K562 (cell line): ENCODE data around the gene SYNE2. TPM values are rescaled to one million over a fixed set of nuclear protein-coding genes. Genes with fewer than 3 reads are reported as not detected.

Experiments used
- ATAC-seq: fragments of 200-7000 bp; cut with Tn5 transposase; 3 replicates; pipeline ENCODE4 v1.9.1; 2020; ENCODE audit warnings: moderate library complexity
- BruUV-seq: library from RNA; stranded (reverse); fragments of 400-500 nt; replicated peaks from 2 replicates; lab custom pipeline; 2021; lab: Mats Ljungman, UMichigan
- CTCF ChIA-PET: fragments of 300-600 bp; formaldehyde crosslinking; extraction: SDS; loops from one replicate; lab custom pipeline; 2021; ENCODE audit warnings: low intra/inter-chr PET ratio; lab: Yijun Ruan, JAX
- POLR2A ChIA-PET: fragments of 300-600, 350-650 bp; sonication (Branson Sonifier 250); formaldehyde crosslinking; extraction: SDS; loops from one replicate; lab custom pipeline; 2021; ENCODE audit warnings: antibody characterized with exemption, inconsistent platforms; lab: Yijun Ruan, JAX
- DNase-seq, 4 experiments: peaks; one replicate each; pipeline versions ENCODE4 v3.0.0 to v3.0.0-alpha.2; 2011 to 2018; ENCODE audit warnings: low spot score in 3 of 4, mixed read lengths in 3 of 4; ENCODE audit errors: extremely low read depth in 1 of 4
- FAIRE-seq: peaks from 2 replicates; lab custom pipeline; 2011; peaks lifted over from hg19 to GRCh38; lab: Jason Lieb, UNC
- H2AFZ ChIP-seq: 2 replicates; pipeline ENCODE4 v1.6.0; 2011; ENCODE audit warnings: low read depth, low read length, control low read depth, inconsistent platforms
- H3K27ac ChIP-seq: fragments of 200-600 bp; 3 replicates; pipeline ENCODE4 v1.8.0; 2011; ENCODE audit warnings: low read depth, mild to moderate bottlenecking, control low read depth, inconsistent platforms, low read length, moderate library complexity, mixed read lengths; ENCODE audit errors: extremely low read depth
- H3K27me3 ChIP-seq, 2 experiments: fragments of 300-600 bp in 1 of 2; 2 replicates in 1 of 2; 3 replicates in 1 of 2; pipeline versions ENCODE4 v1.6.0 to v1.8.0; 2011; ENCODE audit warnings: inconsistent platforms in 2 of 2, low read length in 2 of 2, mild to moderate bottlenecking in 1 of 2, mixed read lengths in 1 of 2, moderate library complexity in 1 of 2; ENCODE audit not compliant: control insufficient read depth in 2 of 2, insufficient read depth in 2 of 2
- H3K36me3 ChIP-seq: fragments of 300-600 bp; 3 replicates; pipeline ENCODE4 v1.8.0; 2011; ENCODE audit warnings: mild to moderate bottlenecking, low read length, inconsistent platforms; ENCODE audit not compliant: control insufficient read depth, insufficient read depth
- H3K4me1 ChIP-seq, 2 experiments: fragments of 200-600 bp in 1 of 2; replicated peaks in 1 of 2; 2 replicates in 1 of 2; 3 replicates in 1 of 2; pipeline versions ENCODE4 v1.5.1 to v1.8.0; 2011; ENCODE audit warnings: inconsistent platforms in 2 of 2, low read length in 2 of 2, mild to moderate bottlenecking in 1 of 2, mixed read lengths in 1 of 2, moderate library complexity in 1 of 2; ENCODE audit not compliant: control insufficient read depth in 2 of 2, insufficient read depth in 2 of 2
- H3K4me2 ChIP-seq: 2 replicates; pipeline ENCODE4 v1.6.1; 2011; ENCODE audit warnings: low read length, control low read depth, inconsistent platforms, mixed read lengths; ENCODE audit not compliant: insufficient read depth
- H3K4me3 ChIP-seq: fragments of 200-600 bp; sonication (generic), shearing (Covaris generic); 2 replicates; pipeline ENCODE4 v1.5.1; 2016; ENCODE audit warnings: control low read depth, inconsistent platforms
- H3K79me2 ChIP-seq: fragments of 200-600 bp; 3 replicates; pipeline ENCODE4 v1.8.0; 2011; ENCODE audit warnings: low read length, inconsistent platforms; ENCODE audit not compliant: control insufficient read depth, insufficient read depth
- H3K9ac ChIP-seq, 2 experiments: 2 replicates each; pipeline versions ENCODE4 v1.6.0 to v1.6.1; 2011; ENCODE audit warnings: low read depth in 2 of 2, low read length in 2 of 2, control low read depth in 1 of 2, inconsistent platforms in 1 of 2, mild to moderate bottlenecking in 1 of 2, mixed read lengths in 1 of 2; ENCODE audit not compliant: insufficient read depth in 1 of 2
- H3K9me1 ChIP-seq: one replicate; pipeline ENCODE4 v1.6.0; 2011; ENCODE audit warnings: inconsistent platforms, mild to moderate bottlenecking, low read length, moderate library complexity; ENCODE audit not compliant: control insufficient read depth, insufficient read depth
- H3K9me3 ChIP-seq: replicated peaks from 2 replicates; pipeline ENCODE4 v1.5.1; 2011; ENCODE audit warnings: low read depth, low read length, inconsistent platforms; ENCODE audit not compliant: control insufficient read depth, insufficient read depth
- H4K20me1 ChIP-seq: replicated peaks from 2 replicates; pipeline ENCODE4 v1.6.1; 2011; ENCODE audit warnings: low read length, inconsistent platforms, mixed read lengths; ENCODE audit not compliant: control insufficient read depth, insufficient read depth
- BRD9 ChIP-seq: fragments of 450-650 bp; IDR thresholded peaks from 2 replicates; pipeline ENCODE4 v1.6.1; 2018; ENCODE audit warnings: low read depth; ENCODE audit not compliant: partially characterized antibody
- FOXJ3 ChIP-seq: sonication (generic); formaldehyde crosslinking; IDR thresholded peaks from 2 replicates; pipeline ENCODE4 v1.4.0; 2020; ENCODE audit warnings: mild to moderate bottlenecking, missing genetic modification reagents
- NCOA6 ChIP-seq: fragments of 450-650 bp; IDR thresholded peaks from 2 replicates; pipeline ENCODE4 v1.6.1; 2017; ENCODE audit warnings: mild to moderate bottlenecking
- NELFE ChIP-seq: IDR thresholded peaks from 2 replicates; pipeline ENCODE4 v1.6.1; 2011; ENCODE audit warnings: mild to moderate bottlenecking; ENCODE audit not compliant: insufficient read depth, insufficient read length
- NFXL1 ChIP-seq: fragments of 450-650 bp; formaldehyde crosslinking; IDR thresholded peaks from 2 replicates; pipeline ENCODE4 v1.4.0; 2021; ENCODE audit warnings: mild to moderate bottlenecking
- NR4A1 ChIP-seq, 2 experiments: fragments of 250-450 bp in 1 of 2; fragments of 450-650 bp in 1 of 2; sonication (Bioruptor Pico) in 1 of 2; IDR thresholded peaks; 2 replicates each; pipeline versions ENCODE4 v1.4.0 to v1.6.1; 2016 to 2020; ENCODE audit warnings: mild to moderate bottlenecking in 2 of 2, missing compliant biosample characterization in 1 of 2, missing genetic modification characterization in 1 of 2, moderate library complexity in 1 of 2
- OTX1 ChIP-seq: fragments of 450-650 bp; formaldehyde crosslinking; IDR thresholded peaks from 2 replicates; pipeline ENCODE4 v1.4.0; 2022; ENCODE audit warnings: mild to moderate bottlenecking
- SUPT5H ChIP-seq: fragments of 450-650 bp; IDR thresholded peaks from 2 replicates; pipeline ENCODE4 v1.6.1; 2016
- TAF7 ChIP-seq: fragments of 450-650 bp; IDR thresholded peaks from 2 replicates; pipeline ENCODE4 v1.6.1; 2016; ENCODE audit warnings: missing genetic modification characterization, missing compliant biosample characterization
- ZKSCAN1 ChIP-seq: fragments of 150-350 bp; IDR thresholded peaks from 2 replicates; pipeline ENCODE4 v1.6.1; 2016; ENCODE audit warnings: low read depth, low read length
- ZNF146 ChIP-seq: IDR thresholded peaks from one replicate; pipeline ENCODE4 v1.6.1; 2018; ENCODE audit warnings: missing compliant biosample characterization; ENCODE audit not compliant: unreplicated experiment
- ZNF197 ChIP-seq: fragments of 200-800 bp; sonication (Bioruptor generic); IDR thresholded peaks from 2 replicates; pipeline ENCODE4 v1.6.1; 2016; ENCODE audit warnings: low read depth, missing genetic modification characterization, missing compliant biosample characterization
- ZNF589 ChIP-seq: fragments of 200-800 bp; sonication (Bioruptor generic); IDR thresholded peaks from 2 replicates; pipeline ENCODE4 v1.6.1; 2016; ENCODE audit warnings: low read depth, missing genetic modification characterization, missing compliant biosample characterization
- WGBS: fragments of 100-300 bp; shearing (Covaris generic); methylation state at CpG from one replicate; pipeline ENCODE4 v1.1.6; 2016; ENCODE audit warnings: low coverage, mixed read lengths; ENCODE audit not compliant: insufficient coverage; ENCODE audit errors: missing lambda C conversion rate; 5-methylcytosine and 5-hydroxymethylcytosine counted together
- in situ Hi-C: fragments of 300-500 bp; cut with MboI; formaldehyde crosslinking; loops from 4 replicates; pipeline ENCODE4 v1.15.0; 2018; ENCODE audit warnings: inconsistent platforms, mixed read lengths
- intact Hi-C: fragments of 100-400 bp; cut with micrococcal nuclease; formaldehyde crosslinking; loops from 2 replicates; pipeline ENCODE4 v1.14.2; 2022
- polyA plus RNA-seq, 8 experiments: library from polyadenylated mRNA; depleted of rRNA in 4 of 8; stranded (reverse) in 5 of 8; unstranded in 3 of 8; fragments of >200 nt; fragmentation: Nextera tagmentation in 2 of 8; fragmentation: Illumina TruSeq in 1 of 8; extraction: Ambion mirVana in 2 of 8; extraction: Trizol in 1 of 8; gene quantifications; 2 replicates each; pipeline versions ENCODE4 v1.2.1 to v1.2.3, GENCODE V29; 2011 to 2014; ENCODE audit warnings: inconsistent platforms in 1 of 8, missing spikeins in 1 of 8
- total RNA-seq, 7 experiments: library from RNA; depleted of rRNA in 6 of 7; stranded (reverse); fragments of >200 nt in 6 of 7; fragmentation: Illumina TruSeq in 2 of 7; extraction: Trizol in 2 of 7; gene quantifications; 2 replicates each; pipeline versions ENCODE4 v1.2.1 to v1.2.3, GENCODE V29; 2011 to 2021; ENCODE audit warnings: low replicate concordance in 1 of 7
- TF ChIP-seq, protein P1 (sequence below): fragments of 250-450 bp; sonication (Bioruptor Pico); IDR thresholded peaks from 2 replicates; pipeline ENCODE4 v1.5.0; 2021
- TF ChIP-seq, protein P2 (sequence below): sonication (generic); formaldehyde crosslinking; IDR thresholded peaks from 2 replicates; pipeline ENCODE4 v1.8.1; 2023; ENCODE audit warnings: mild to moderate bottlenecking, missing genetic modification reagents
- TF ChIP-seq, protein P3 (sequence below): sonication (generic); formaldehyde crosslinking; IDR thresholded peaks from 2 replicates; pipeline ENCODE4 v1.9.0; 2022; ENCODE audit warnings: mild to moderate bottlenecking, missing genetic modification reagents
- TF ChIP-seq, protein P4 (sequence below), 2 experiments: fragments of 450-650 bp in 1 of 2; sonication (generic) in 1 of 2; formaldehyde crosslinking; conservative IDR thresholded peaks; 2 replicates each; pipeline versions ENCODE4 v1.4.0 to v1.8.1; 2020 to 2022; ENCODE audit warnings: mild to moderate bottlenecking in 1 of 2, missing genetic modification reagents in 1 of 2

SYNE2 gene
- total and polyA plus RNA-seq, 9 of the 15 experiments (the other 6 are each of a cell fraction or from before 2014, with no cell fraction given), result 0.06 to 0.53 (median 0.11) TPM

DNA sequence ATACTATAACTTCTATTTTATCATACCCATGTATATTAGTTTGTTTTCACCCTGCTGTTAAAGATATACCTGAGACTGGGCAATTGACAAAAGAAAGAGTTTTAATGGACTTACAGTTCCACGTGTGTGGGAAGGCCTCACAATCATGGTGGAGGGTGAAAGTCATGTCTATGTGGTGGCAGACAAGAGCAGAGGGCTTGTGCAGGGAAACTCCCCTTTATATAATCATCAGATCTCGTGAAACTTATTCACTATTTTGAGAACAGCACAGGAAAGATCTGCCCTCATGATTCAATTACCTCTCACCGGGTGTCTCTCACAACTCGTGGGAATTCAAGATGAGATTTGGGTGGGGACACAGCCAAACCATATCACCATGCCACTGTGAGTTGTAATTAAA lies 135.8 kb downstream of the SYNE2 start:
- no peaks in the 10 kb centered on the region for H3K9me1 ChIP-seq
- H3K4me2 ChIP-seq, result no peak overlapping the region
- in situ Hi-C loops (no loop called here), intact Hi-C loops (no loop called here)
- no peaks in the 10 kb centered on the region for H3K9me3 ChIP-seq
- CTCF ChIA-PET, result no interaction called here
- no peak for ATAC-seq
- H3K36me3 ChIP-seq, result no peaks in the 10 kb centered on the region
- H4K20me1 ChIP-seq, result no peaks in the 10 kb centered on the region
- POLR2A ChIA-PET, result no interaction called here
- no peak for FAIRE-seq
- no peak overlapping the region for H3K27ac ChIP-seq
- H3K4me1 ChIP-seq, result no peaks in the 10 kb centered on the region
- WGBS, result 0% methylated on average over 4 of the region's 4 CpGs
- H2AFZ ChIP-seq, result no peak overlapping the region
- no peak for DNase-seq
- H3K4me3 ChIP-seq, result no peak overlapping the region
- TF ChIP-seq, protein P1, sequence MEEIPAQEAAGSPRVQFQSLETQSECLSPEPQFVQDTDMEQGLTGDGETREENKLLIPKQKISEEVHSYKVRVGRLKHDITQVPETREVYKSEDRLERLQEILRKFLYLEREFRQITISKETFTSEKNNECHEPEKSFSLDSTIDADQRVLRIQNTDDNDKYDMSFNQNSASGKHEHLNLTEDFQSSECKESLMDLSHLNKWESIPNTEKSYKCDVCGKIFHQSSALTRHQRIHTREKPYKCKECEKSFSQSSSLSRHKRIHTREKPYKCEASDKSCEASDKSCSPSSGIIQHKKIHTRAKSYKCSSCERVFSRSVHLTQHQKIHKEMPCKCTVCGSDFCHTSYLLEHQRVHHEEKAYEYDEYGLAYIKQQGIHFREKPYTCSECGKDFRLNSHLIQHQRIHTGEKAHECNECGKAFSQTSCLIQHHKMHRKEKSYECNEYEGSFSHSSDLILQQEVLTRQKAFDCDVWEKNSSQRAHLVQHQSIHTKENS (CRISPR knock-in tag), result no peak
- TF ChIP-seq, protein P2, sequence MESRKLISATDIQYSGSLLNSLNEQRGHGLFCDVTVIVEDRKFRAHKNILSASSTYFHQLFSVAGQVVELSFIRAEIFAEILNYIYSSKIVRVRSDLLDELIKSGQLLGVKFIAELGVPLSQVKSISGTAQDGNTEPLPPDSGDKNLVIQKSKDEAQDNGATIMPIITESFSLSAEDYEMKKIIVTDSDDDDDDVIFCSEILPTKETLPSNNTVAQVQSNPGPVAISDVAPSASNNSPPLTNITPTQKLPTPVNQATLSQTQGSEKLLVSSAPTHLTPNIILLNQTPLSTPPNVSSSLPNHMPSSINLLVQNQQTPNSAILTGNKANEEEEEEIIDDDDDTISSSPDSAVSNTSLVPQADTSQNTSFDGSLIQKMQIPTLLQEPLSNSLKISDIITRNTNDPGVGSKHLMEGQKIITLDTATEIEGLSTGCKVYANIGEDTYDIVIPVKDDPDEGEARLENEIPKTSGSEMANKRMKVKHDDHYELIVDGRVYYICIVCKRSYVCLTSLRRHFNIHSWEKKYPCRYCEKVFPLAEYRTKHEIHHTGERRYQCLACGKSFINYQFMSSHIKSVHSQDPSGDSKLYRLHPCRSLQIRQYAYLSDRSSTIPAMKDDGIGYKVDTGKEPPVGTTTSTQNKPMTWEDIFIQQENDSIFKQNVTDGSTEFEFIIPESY (CRISPR knock-in tag), result no peak
- no peak for TF ChIP-seq SUPT5H
- no peak for TF ChIP-seq ZNF589 (CRISPR knock-in tag)
- no peak for TF ChIP-seq FOXJ3 (CRISPR knock-in tag)
- no peak for TF ChIP-seq TAF7 (tag)
- no peak for TF ChIP-seq NFXL1 (CRISPR knock-in tag)
- no peak for TF ChIP-seq ZNF197 (CRISPR knock-in tag)
- TF ChIP-seq NR4A1 (CRISPR knock-in tag; IDR thresholded peaks at IDR 0.05), result no peak
- no peak for TF ChIP-seq NR4A1 (tag; IDR thresholded peaks at IDR 0.05)
- no peak for TF ChIP-seq ZNF146 (CRISPR knock-in tag)
- TF ChIP-seq NELFE, result no peak
- TF ChIP-seq, protein P3, sequence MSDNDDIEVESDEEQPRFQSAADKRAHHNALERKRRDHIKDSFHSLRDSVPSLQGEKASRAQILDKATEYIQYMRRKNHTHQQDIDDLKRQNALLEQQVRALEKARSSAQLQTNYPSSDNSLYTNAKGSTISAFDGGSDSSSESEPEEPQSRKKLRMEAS (CRISPR knock-in tag), result no peak
- no peak for TF ChIP-seq OTX1 (CRISPR knock-in tag)
- TF ChIP-seq, protein P4, sequence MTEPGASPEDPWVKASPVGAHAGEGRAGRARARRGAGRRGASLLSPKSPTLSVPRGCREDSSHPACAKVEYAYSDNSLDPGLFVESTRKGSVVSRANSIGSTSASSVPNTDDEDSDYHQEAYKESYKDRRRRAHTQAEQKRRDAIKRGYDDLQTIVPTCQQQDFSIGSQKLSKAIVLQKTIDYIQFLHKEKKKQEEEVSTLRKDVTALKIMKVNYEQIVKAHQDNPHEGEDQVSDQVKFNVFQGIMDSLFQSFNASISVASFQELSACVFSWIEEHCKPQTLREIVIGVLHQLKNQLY (CRISPR knock-in tag; conservative IDR thresholded peaks at IDR 0.05), result no peak
- no peak for TF ChIP-seq NCOA6
- TF ChIP-seq BRD9, result no peak
- TF ChIP-seq ZKSCAN1, result no peak
- TF ChIP-seq, all 486 proteins: peak for 0
- Histone ChIP-seq H3K27me3 (peaks cover 0 to 6% of the 10 kb centered on the region in 2 experiments; a peak in 1 of 5 replicates), H3K79me2 (no peaks in the 10 kb centered on the region), H3K9ac (no peak overlapping the region)
- BruUV-seq, result no TSS peak
